A673 (cell line): Measurements from ENCODE around the gene AHSG.

Source experiments
- CTCF ChIP-seq: fragments of 300-800, 200-600 bp; sonication (generic); conservative IDR thresholded peaks from 2 replicates; pipeline ENCODE4 v1.5.1; 2017; ENCODE audit warnings: low read depth, mild to moderate bottlenecking, antibody characterized with exemption, low read length, moderate library complexity, mixed read lengths
- EZH2 ChIP-seq: fragments of 200-600 bp; sonication (generic); IDR thresholded peaks from 2 replicates; pipeline ENCODE4 v1.6.1; 2017; ENCODE audit warnings: borderline replicate concordance, low read depth, mild to moderate bottlenecking, mixed read lengths, antibody characterized with exemption, low read length; ENCODE audit not compliant: poor library complexity, severe bottlenecking

GRCh38 chr3:186669378-186670084 lies 56.7 kb downstream of the AHSG start:
- TF ChIP-seq CTCF (no peak), EZH2 (no peak)
